H1 (cell line): Measurements from ENCODE around the gene LIF. TPM values are rescaled to one million over a fixed set of nuclear protein-coding genes. Genes with fewer than 3 reads are reported as not detected.

Experiments
- CTCF ChIA-PET: fragments of 300-600 bp; sonication (Branson Sonifier 250); formaldehyde crosslinking; loops from one replicate; lab custom pipeline; 2021; ENCODE audit not compliant: partially characterized antibody; lab: Charles Lee
- POLR2A ChIA-PET: fragments of 300-600 bp; sonication (Branson Sonifier 250); formaldehyde crosslinking; loops from one replicate; lab custom pipeline; 2021; ENCODE audit warnings: inconsistent platforms; ENCODE audit not compliant: partially characterized antibody; lab: Charles Lee
- DNase-seq, 2 experiments: peaks; one replicate each; pipeline versions ENCODE4 v3.0.0 to v3.0.0-alpha.2; 2010 to 2022; ENCODE audit warnings: low spot score in 2 of 2, low read depth in 1 of 2, mixed read lengths in 1 of 2
- FAIRE-seq: peaks from 2 replicates; lab custom pipeline; 2011; peaks lifted over from hg19 to GRCh38; lab: Jason Lieb, UNC
- H2AFZ ChIP-seq: 2 replicates; pipeline ENCODE4 v1.8.1; 2012; ENCODE audit warnings: low read length, inconsistent platforms
- H2AK5ac ChIP-seq: 2 replicates; pipeline ENCODE4 v1.6.1; 2013; ENCODE audit warnings: low read depth, low read length
- H2BK120ac ChIP-seq: replicated peaks from 2 replicates; pipeline ENCODE3; 2013; ENCODE audit warnings: low read depth, low read length, inconsistent platforms
- H2BK12ac ChIP-seq: 2 replicates; pipeline ENCODE4 v1.6.1; 2013; ENCODE audit warnings: low read depth, low read length
- H2BK15ac ChIP-seq: 2 replicates; pipeline ENCODE4 v1.6.1; 2013; ENCODE audit warnings: low read length
- H2BK20ac ChIP-seq: 2 replicates; pipeline ENCODE4 v1.6.1; 2013; ENCODE audit warnings: low read length
- H2BK5ac ChIP-seq: 2 replicates; pipeline ENCODE4 v1.6.1; 2013; ENCODE audit warnings: low read depth, low read length
- H3K14ac ChIP-seq: 2 replicates; pipeline ENCODE4 v1.6.1; 2013; ENCODE audit warnings: inconsistent platforms; ENCODE audit not compliant: insufficient read length
- H3K18ac ChIP-seq: 2 replicates; pipeline ENCODE4 v1.6.1; 2013; ENCODE audit warnings: low read length; ENCODE audit errors: extremely low read depth
- H3K23ac ChIP-seq: 2 replicates; pipeline ENCODE4 v1.6.1; 2013; ENCODE audit warnings: inconsistent platforms; ENCODE audit not compliant: insufficient read length
- H3K23me2 ChIP-seq: 2 replicates; pipeline ENCODE4 v1.6.1; 2013; ENCODE audit warnings: low read depth, low read length
- H3K27ac ChIP-seq: 2 replicates; pipeline ENCODE4 v1.6.1; 2011; ENCODE audit warnings: low read depth, low read length, inconsistent platforms
- H3K27me3 ChIP-seq, 4 experiments: replicated peaks in 1 of 4; 1 replicate in 1 of 4; 2 replicates in 3 of 4; pipeline versions ENCODE4 v1.6.1 to v1.8.1; 2011 to 2013; ENCODE audit warnings: low read length in 3 of 4, mild to moderate bottlenecking in 3 of 4, inconsistent platforms in 2 of 4, mixed read lengths in 2 of 4, moderate library complexity in 1 of 4; ENCODE audit not compliant: control insufficient read depth in 3 of 4, insufficient read depth in 3 of 4; ENCODE audit errors: extremely low read depth in 1 of 4
- H3K36me3 ChIP-seq, 4 experiments: 2 replicates each; pipeline versions ENCODE4 v1.6.1 to v1.8.1; 2011 to 2013; ENCODE audit warnings: mild to moderate bottlenecking in 4 of 4, low read length in 3 of 4, moderate library complexity in 2 of 4, control low read depth in 1 of 4, inconsistent platforms in 1 of 4; ENCODE audit not compliant: insufficient read depth in 4 of 4, control insufficient read depth in 2 of 4
- H3K4ac ChIP-seq: replicated peaks from 2 replicates; pipeline ENCODE3; 2013; ENCODE audit warnings: low read length, low read depth, mixed read lengths, inconsistent platforms; ENCODE audit not compliant: insufficient read length
- H3K4me1 ChIP-seq, 4 experiments: replicated peaks in 1 of 4; 1 replicate in 1 of 4; 2 replicates in 3 of 4; pipeline versions ENCODE4 v1.6.1 to v1.8.1; 2011 to 2013; ENCODE audit warnings: low read length in 3 of 4, inconsistent platforms in 2 of 4, mixed read lengths in 1 of 4; ENCODE audit not compliant: insufficient read depth in 4 of 4, control insufficient read depth in 3 of 4
- H3K4me2 ChIP-seq, 2 experiments: 2 replicates each; pipeline versions ENCODE4 v1.6.1 to v1.8.1; 2011 to 2013; ENCODE audit warnings: low read depth in 2 of 2, low read length in 2 of 2, control low read depth in 1 of 2, inconsistent platforms in 1 of 2, mild to moderate bottlenecking in 1 of 2; ENCODE audit not compliant: insufficient read depth in 1 of 2
- H3K4me3 ChIP-seq, 4 experiments: fragments of 200-600, 300-600 bp in 1 of 4; sonication (generic), shearing (Covaris generic), sonication (Bioruptor Twin) in 1 of 4; 2 replicates each; pipeline versions ENCODE4 v1.5.1 to v1.8.1; 2011 to 2016; ENCODE audit warnings: low read length in 4 of 4, low read depth in 3 of 4, control low read depth in 2 of 4, inconsistent platforms in 2 of 4, mild to moderate bottlenecking in 2 of 4, mixed read lengths in 1 of 4, moderate library complexity in 1 of 4; ENCODE audit not compliant: insufficient read depth in 2 of 4; ENCODE audit errors: extremely low read depth in 1 of 4
- H3K56ac ChIP-seq: replicated peaks from 2 replicates; pipeline ENCODE3; 2013; ENCODE audit warnings: low read depth, mild to moderate bottlenecking, mixed read lengths, low read length, inconsistent platforms; ENCODE audit not compliant: insufficient read length
- H3K79me1 ChIP-seq: 2 replicates; pipeline ENCODE4 v1.6.1; 2013; ENCODE audit warnings: low read depth, low read length, control low read depth
- H3K79me2 ChIP-seq, 2 experiments: 2 replicates each; pipeline versions ENCODE4 v1.6.1 to v1.8.1; 2012 to 2013; ENCODE audit warnings: low read length in 2 of 2, mild to moderate bottlenecking in 2 of 2, inconsistent platforms in 1 of 2; ENCODE audit not compliant: insufficient read depth in 2 of 2, control insufficient read depth in 1 of 2
- H3K9ac ChIP-seq, 4 experiments: replicated peaks in 1 of 4; 1 replicate in 1 of 4; 2 replicates in 3 of 4; pipeline versions ENCODE4 v1.6.1 to v1.8.1; 2011 to 2013; ENCODE audit warnings: low read depth in 3 of 4, low read length in 3 of 4, control low read depth in 2 of 4, mild to moderate bottlenecking in 2 of 4, moderate library complexity in 2 of 4, inconsistent platforms in 1 of 4; ENCODE audit errors: extremely low read depth in 1 of 4
- H3K9me3 ChIP-seq, 2 experiments: 2 replicates each; pipeline versions ENCODE4 v1.6.1 to v1.8.1; 2012 to 2013; ENCODE audit warnings: mild to moderate bottlenecking in 2 of 2, moderate library complexity in 2 of 2, control low read depth in 1 of 2, inconsistent platforms in 1 of 2, low read depth in 1 of 2, low read length in 1 of 2, mixed read lengths in 1 of 2; ENCODE audit not compliant: insufficient read depth in 2 of 2
- H4K20me1 ChIP-seq, 2 experiments: replicated peaks in 1 of 2; 2 replicates each; pipeline versions ENCODE3 to v1.8.1; 2011 to 2013; ENCODE audit warnings: inconsistent platforms in 2 of 2, low read length in 2 of 2, mild to moderate bottlenecking in 1 of 2; ENCODE audit not compliant: insufficient read depth in 2 of 2, control insufficient read depth in 1 of 2
- H4K5ac ChIP-seq: 2 replicates; pipeline ENCODE4 v1.6.1; 2013; ENCODE audit warnings: low read length, low read depth, mixed read lengths, inconsistent platforms; ENCODE audit not compliant: insufficient read length
- H4K8ac ChIP-seq: 2 replicates; pipeline ENCODE4 v1.8.0; 2013; ENCODE audit warnings: mild to moderate bottlenecking, moderate library complexity, low read length, inconsistent platforms; ENCODE audit not compliant: insufficient read depth; ENCODE audit errors: extremely low read depth
- H4K91ac ChIP-seq: replicated peaks from 2 replicates; pipeline ENCODE3; 2013; ENCODE audit warnings: low read length, mixed read lengths, inconsistent platforms; ENCODE audit not compliant: insufficient read length
- BACH1 ChIP-seq: IDR thresholded peaks from 2 replicates; pipeline ENCODE4 v1.6.1; 2012; ENCODE audit warnings: low read length, improper control_type of control experiment
- KDM1A ChIP-seq: fragments of 200-600, 300-600 bp; sonication (generic); IDR thresholded peaks from 2 replicates; pipeline ENCODE4 v1.7.1; 2016; ENCODE audit warnings: mild to moderate bottlenecking, low read length, borderline replicate concordance
- WGBS, 2 experiments: shearing (Covaris generic) in 1 of 2; methylation state at CpG; one replicate each; pipeline versions ENCODE4 v1.1.6 to v1.1.7; 2013 to 2015; ENCODE audit warnings: low lambda C conversion rate in 2 of 2, mixed read lengths in 2 of 2, inconsistent platforms in 1 of 2, low coverage in 1 of 2, missing lambda C conversion rate in 1 of 2; ENCODE audit not compliant: insufficient replicate concordance in 2 of 2, insufficient coverage in 1 of 2, insufficient read length in 1 of 2; ENCODE audit errors: extremely low coverage in 1 of 2, missing lambda C conversion rate in 1 of 2; 5-methylcytosine and 5-hydroxymethylcytosine counted together
- polyA plus RNA-seq, 7 experiments: library from polyadenylated mRNA; depleted of rRNA in 3 of 7; stranded (reverse) in 5 of 7; unstranded in 2 of 7; fragments of >200 nt in 5 of 7; fragments of 200-250 nt in 2 of 7; gene quantifications; 1 replicate in 5 of 7; 2 replicates in 1 of 7; 4 replicates in 1 of 7; pipeline versions ENCODE4 v1.2.1 to v1.2.3, GENCODE V29; 2011 to 2013; ENCODE audit warnings: missing spikeins in 2 of 7, mixed read lengths in 2 of 7
- total RNA-seq: library from RNA; stranded (reverse); fragmentation: NEBNext Ultra II Directional; extraction: Animal tissue kit (Norgen Biotek cat#: 25700); gene quantifications from 2 replicates; pipeline ENCODE4 v1.2.1, GENCODE V29; 2021

LIF gene
- total and polyA plus RNA-seq, 2 of the 8 experiments (the other 6 are each of a cell fraction or from before 2014, with no cell fraction given) = 3.3 to 3.5 TPM

DNA sequence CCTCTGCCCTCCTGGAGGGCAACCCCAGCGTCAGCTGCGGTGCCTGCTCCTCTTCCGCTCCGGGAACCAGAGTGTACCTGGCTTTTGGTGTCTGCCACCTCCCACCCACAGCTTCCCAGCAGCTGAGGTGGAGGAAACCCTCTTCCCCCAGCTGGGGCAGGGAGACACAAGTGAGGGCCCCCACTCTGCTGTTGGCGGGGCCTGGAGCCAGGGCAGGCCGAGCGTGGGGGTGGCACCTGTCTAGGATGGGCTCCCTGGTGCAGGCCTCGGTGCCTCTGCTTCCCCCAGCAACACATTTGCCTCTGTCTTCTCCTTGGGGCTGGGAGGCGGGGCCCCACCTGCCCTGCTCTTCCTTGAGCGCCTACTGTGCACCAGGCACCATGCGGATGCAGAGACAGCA lies 13.7 kb upstream of the LIF start:
- CTCF ChIA-PET = interaction anchor here (1.1 to 3.5 kb wide), 6 partner anchors 17 to 153 kb away, joined by 3 to 17 read pairs (median 5); no protein-coding TSS in a partner anchor

More for the DNA sequence above, 13.7 kb upstream of the LIF start:
- H3K4me1 ChIP-seq = peaks cover 3 to 17% (median 9%) of the 10 kb centered on the region in 4 experiments
- H3K79me1 ChIP-seq = no peaks in the 10 kb centered on the region
- no peak overlapping the region for H2AK5ac ChIP-seq
- WGBS, 2 experiments = 92% methylated on average over 11 of the region's 11 CpGs; no CpG with 5 or more reads in 1 of the 2 experiments
- no peaks in the 10 kb centered on the region for H4K20me1 ChIP-seq
- no peak overlapping the region for H3K27ac ChIP-seq
- no peaks in the 10 kb centered on the region for H3K36me3 ChIP-seq
- H3K9ac ChIP-seq = no peak overlapping the region
- no peak for FAIRE-seq
- H3K4ac ChIP-seq = no peak overlapping the region
- H3K4me3 ChIP-seq = no peak overlapping the region
- H4K8ac ChIP-seq = no peak overlapping the region
- no peak overlapping the region for H4K91ac ChIP-seq
- no peak overlapping the region for H3K56ac ChIP-seq
- H3K4me2 ChIP-seq = no peak overlapping the region
- H3K23me2 ChIP-seq = no peaks in the 10 kb centered on the region
- no peak for DNase-seq
- no peak overlapping the region for H2AFZ ChIP-seq
- H3K14ac ChIP-seq = no peak overlapping the region
- no peak for TF ChIP-seq BACH1
- no peak for TF ChIP-seq KDM1A
- TF ChIP-seq, all 59 proteins: peak for 0
- H2BK120ac ChIP-seq = no peak overlapping the region
- POLR2A ChIA-PET = interaction anchor here (0.8 to 1.6 kb wide), 3 partner anchors 10 to 21 kb away, joined by 3 to 4 read pairs (median 4); no protein-coding TSS in a partner anchor
- no peak overlapping the region for H4K5ac ChIP-seq
- H3K23ac ChIP-seq = no peak overlapping the region
- no peak overlapping the region for H2BK5ac ChIP-seq
- no peaks in the 10 kb centered on the region for H3K79me2 ChIP-seq
- no peaks in the 10 kb centered on the region for H3K9me3 ChIP-seq
- H2BK12ac ChIP-seq = 0 out of 2 replicates have a peak overlapping the region, but pooled peaks have one; percentile 6
- H2BK15ac ChIP-seq = no peak overlapping the region
- H3K27me3 ChIP-seq = peaks cover 0 to 2% (median 0%) of the 10 kb centered on the region in 4 experiments; a peak in 2 of 7 replicates
- no peak overlapping the region for H2BK20ac ChIP-seq
- H3K18ac ChIP-seq = no peak overlapping the region
